Stimulated activated CD8-positive, alpha-beta memory T cell treated with anti-CD3 and anti-CD28 coated beads, Interleukin-15, amount 100 ng/mL, for 4 hours (primary cell): ENCODE measurements around the gene LIX1L.

ENCODE experiments used
- DNase-seq, 2 donors: peaks; one replicate each; pipeline ENCODE4 v3.0.0-alpha.2; 2020; ENCODE audit warnings: low read depth in 2 of 2

The LIX1L gene

DNA sequence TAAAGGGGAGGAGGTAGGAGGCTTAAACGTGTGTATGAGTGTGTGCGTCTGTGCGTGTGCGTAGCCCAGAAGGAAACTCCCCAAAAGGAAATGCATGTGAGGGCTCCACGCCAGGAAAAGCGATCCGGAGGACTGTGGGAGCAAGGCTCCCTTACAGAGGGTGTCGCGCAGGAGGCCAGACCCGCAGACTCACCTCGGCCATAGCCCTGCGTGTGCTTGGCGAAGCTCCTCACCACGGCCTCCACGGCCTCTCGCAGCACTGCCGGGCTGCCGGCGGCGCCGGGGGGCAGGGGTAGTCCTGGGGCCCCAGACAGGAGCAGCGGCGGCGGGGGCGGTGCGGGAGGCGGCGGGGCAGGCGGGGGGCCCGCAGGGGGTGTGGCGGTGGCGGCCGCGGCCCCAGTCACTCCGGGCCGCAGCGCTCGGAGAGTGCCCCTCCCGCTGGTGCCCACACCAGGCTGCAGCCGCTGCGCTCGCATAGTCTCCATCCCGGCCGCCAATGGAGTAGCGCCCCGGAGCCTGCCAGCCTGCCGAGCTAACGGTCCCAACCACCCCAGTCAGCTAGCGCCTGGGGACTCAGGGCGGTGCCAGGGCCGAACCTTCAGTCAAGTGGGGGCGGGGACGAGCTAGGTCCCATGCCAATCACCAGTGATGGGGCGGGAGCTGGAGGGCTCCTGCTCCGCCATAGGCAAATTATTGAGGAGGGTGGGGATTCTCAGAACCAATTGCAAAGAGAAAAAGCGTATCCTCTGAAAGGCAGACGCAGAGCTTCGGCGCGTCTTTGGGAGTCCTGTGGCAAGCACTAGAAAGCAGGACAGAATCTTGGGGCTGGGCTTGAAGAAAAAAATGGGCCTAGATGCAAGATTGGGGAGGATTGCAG, at the start of gene LIX1L:
Gene LIX1L, minus strand, starts transcription at position 575 of the 877 bp plus-strand sequence. Its CDS starts 90 bp downstream, at position 485.
- peak; percentile 87 to 91 for DNase-seq

DNA sequence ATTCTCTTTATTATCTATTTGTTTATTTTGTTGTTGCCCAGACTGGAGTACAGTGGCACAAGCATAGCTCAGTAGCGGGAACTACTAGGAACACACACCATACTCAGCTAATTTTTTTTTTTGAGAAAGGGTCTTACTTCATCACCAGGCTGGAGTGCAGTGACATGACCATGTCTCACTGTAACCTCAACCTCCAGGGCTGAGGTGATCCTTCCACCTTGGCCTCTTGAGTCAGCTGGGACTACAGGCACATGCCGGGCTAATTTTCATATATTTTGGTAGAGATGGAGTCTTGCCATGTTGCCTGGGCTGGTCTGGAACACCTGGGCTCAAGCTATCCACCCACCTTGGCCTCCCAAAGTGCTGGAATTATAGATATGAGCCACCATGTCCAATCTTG, 43.9 kb upstream of the LIX1L start:
- no peak for DNase-seq

DNA sequence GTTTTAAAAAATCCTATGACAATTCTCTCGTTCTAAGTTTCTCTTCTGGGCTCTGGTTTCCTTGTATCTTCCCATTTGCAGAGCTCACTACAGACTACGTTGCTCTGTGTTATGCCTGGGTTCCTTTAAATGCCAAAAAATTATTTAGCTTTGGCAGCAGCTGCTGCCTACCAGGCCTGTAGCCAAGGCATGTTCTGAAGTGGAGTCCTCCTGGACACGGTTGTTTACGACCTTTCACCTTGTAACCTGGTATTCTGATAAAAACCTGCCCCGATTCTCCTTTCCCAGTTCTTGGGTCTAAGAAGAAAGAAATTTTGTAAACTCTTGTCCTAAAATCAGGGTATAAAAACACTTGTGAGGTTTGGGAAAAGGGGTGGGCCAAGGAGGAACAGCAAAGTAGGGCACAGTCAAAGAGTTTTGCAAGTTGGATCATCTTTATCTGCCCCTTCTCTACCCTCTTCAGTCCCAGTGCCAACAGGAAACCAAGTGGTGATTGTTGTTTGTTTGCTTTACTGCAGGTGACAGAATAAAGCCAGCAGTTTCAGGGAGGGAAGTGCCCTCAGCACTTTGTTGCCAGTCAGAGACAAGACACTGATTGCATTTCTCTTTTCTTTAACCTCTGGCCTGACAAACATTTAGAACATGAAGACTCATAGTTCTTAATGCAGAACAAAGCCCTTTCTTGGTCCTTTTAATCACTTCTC, 41.7 kb upstream of the LIX1L start:
- no peak for DNase-seq

DNA sequence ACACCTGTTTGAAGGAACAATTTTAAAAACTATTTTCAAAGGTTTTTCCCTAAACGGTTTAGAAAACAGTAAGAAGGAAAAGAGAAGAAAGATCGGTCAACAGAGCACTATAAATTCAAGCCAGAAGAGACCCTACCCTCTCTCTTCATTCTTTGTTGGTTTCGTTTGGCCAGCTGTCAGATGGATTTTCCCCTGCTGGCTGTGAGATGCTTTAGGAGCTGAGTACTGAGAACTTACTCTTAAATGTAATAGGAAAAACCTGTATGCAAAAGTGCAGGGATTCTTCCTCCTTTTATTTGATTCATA, 39.9 kb upstream of the LIX1L start:
- no peak for DNase-seq

DNA sequence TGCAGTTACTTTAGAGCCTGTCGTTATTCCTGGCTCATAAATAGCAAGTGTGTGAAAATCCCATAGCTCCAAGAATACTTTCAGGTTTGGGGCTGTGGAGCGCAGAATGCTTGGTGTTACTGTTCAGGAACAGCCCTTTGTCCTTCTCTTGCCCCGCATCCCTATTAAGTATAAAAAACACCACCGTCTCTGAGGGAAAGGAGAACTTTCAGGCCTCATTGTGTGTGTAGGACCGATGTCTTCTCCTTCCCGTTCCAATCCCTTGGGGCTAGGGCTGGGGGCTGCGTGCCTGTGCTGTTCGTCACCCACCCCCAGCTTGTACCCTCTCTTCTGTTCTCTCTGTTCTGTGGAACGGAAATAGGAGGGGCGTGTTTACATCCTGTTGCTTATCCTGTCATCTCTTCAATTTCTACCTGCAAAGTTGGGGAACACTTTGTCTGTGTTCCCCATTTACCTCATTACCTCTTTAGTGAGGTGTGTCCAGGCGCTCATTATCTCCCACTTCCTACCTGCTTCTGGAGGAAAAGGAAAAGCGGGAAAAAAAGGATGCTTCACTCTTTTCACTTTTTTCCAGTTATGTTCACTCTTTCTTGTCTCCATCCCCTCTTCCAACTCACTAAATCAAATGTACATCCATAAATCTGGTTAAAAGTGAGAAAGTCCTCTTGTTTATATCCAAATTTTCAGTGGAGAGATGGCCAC, 39.4 kb upstream of the LIX1L start:
- DNase-seq = no peak

DNA sequence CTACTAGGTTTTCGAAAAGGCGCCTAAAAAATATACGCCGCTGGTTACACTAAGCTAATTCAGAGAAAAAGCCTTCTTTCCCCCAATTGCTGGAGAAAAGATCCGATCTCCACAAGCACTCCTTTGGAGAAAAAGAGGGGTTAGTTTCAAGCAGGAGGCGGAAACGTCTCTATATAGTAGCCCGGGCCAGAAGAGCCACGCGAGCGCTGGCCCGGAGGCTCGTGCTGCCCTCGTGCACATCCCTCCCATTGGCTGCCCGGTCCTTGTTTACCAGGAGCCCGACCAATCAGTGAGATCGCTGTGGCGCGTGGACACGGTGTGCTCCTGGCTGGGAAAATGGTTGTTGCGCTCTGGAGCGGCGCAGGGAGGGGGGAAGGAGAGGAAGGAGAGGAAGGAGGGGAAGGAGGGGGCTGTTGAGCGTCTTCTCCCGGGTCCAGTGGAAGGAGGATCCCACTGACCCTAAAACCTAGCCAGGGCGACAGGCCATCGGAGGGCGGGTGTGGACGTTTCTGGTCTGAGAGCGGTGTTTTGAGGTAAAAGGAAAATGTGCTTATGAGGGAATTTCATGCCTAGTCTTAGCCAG, 38.7 kb upstream of the LIX1L start, which contains the start of gene TXNIP:
Gene TXNIP, minus strand, starts transcription at position 147 of the 583 bp plus-strand sequence. CDS start 313 bp downstream, outside the sequence.
- DNase-seq = peak; percentile 82

DNA sequence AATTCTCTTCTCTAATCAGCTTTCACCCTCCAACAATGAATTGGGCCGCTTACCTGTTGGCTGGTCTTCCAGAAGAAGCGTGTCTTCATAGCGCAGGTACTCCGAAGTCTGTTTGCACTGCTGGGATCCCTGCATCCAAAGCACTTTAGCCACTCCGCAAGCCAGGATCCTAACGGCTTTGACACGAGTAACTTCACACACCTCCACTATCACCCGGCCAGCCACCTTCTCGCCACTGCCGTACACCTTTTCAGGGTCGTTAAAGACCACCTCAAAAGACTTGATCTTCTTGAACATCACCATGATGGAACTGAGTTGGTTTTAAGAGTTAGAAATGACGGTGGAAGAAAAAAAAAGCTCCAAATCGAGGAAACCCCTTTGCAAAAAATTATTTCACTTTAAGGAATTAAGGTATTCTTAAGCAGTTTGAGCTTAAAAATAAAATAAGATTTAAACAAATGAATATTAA, 38.2 kb upstream of the LIX1L start:
- DNase-seq = no peak

DNA sequence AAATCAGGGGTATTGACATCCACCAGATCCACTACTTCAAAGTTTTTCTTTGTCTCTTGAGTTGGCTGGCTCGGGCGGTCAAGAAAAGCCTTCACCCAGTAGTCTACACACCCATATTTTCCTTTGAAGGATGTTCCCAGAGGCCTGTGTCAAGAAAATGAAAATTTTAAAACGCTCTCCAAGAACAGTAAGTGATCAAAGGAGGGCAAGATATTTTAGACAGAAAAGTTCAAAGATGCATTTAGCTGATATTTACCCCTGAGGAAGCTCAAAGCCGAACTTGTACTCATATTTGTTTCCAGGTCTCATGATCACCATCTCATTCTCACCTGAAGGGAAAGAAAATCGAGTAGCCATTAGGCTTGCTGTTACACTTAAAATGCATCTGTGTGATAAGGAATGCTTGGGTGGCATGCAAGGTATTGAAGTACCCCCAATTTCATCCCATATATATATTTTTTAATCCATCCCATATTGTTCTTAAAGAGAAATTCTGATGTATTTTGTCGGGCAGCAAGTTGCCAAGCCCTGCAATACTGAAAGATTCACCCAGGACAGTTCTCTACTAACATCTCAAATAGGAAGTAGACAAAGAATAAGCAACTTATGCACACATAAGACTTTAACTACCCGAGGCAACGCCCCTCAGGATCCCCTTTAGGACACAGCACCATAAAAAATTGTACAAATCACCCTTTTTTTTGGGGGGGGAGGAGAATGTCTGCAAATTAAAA, 37.5 kb upstream of the LIX1L start:
- DNase-seq = no peak

DNA sequence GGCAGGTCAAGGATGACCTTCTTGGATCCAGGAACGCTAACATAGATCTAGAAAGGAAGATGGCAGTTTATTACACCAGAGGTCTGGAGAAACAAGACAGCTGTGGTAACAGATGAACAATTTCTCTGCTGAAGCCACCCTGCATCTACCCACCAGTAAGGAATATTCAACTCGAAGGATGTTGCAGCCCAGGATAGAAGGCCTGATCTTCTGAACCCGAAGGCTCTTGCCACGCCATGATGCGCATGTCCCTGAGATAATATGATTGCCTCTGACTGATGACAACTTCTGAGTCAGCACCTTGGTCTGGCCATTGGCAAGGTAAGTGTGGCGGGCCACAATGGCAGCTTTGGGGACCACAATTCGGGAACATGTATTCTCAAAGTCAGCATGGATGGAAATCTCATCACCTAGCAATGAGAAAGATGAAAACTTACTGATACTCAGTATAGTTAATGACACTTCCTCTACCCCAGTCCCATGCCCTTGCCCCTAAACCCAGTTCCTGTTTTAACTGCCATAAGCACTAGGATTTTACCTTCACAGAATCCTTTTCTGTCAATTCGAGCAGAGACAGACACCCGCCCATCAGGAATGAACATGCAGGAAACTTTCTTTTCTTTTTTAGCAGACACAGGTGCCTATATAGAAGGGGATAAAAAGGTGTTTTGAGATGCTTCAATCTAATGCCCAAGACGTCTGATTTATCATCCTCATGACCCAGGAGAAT, 36.7 kb upstream of the LIX1L start:
- no peak for DNase-seq

DNA sequence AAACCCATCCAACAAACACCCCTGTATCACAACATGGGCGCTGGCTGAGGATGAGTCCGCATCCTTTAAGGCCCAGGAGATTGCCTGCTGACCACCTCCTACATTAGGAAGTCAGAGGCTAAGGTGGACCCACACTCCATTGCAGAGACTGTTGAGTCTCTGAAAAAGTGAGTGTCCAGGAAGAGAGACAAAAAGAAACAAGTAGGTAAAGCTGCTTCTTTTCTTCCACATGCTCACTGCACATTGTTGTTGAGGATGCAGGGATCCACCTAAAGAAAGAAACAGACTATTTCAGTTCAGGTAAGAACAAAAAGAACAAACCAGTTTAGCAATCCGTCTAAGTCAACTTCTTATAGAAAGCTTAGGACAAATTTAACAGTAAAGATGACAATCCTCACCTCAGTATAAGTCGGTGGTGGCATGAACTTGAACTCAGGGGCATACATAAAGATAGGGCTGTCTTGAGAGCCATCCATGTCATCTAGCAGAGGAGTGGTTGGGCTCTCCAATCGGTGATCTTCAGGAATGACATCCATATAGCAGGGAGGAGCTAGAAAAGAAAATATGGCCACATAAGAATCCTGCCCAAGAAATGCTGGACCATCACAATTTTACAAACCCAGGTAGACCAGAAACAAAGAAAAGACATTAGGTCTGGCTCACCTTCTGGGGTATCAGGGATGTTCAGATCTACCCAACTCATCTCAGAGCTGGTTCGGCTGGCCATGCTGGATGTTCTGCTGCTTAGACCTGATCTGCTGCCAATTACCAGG, 36.0 kb upstream of the LIX1L start:
- no peak for DNase-seq

DNA sequence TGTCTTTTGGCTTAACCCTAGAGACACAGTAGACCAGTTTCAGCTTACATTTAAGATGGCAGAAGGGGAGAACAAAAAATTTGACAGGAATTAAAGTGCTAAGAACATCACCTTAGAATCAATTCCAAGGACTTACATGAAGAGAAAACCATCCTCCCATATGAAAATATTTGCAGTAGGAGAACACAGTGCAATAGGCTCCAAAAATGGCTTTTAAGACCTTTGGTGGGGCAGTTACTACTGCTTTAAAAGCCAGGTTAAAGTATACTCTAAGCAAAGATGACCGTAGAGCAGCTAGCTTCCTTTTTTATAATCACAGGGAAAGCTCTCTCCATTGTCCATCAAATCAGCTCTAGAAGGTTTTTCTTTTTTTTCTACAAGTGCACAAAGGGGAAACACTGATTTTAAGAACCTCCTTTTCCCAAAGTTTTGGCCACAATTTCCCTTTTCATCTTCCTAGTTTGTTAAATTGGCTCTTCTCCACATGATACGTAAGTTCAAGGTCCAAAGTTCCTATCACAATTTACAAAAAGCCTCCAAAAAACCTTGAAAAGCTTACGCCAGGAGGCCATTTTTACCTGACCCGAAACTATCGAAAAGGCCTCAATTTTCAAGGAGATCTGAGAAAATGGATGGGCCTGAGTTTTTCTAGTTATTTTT, 35.3 kb upstream of the LIX1L start:
- DNase-seq = no peak

DNA sequence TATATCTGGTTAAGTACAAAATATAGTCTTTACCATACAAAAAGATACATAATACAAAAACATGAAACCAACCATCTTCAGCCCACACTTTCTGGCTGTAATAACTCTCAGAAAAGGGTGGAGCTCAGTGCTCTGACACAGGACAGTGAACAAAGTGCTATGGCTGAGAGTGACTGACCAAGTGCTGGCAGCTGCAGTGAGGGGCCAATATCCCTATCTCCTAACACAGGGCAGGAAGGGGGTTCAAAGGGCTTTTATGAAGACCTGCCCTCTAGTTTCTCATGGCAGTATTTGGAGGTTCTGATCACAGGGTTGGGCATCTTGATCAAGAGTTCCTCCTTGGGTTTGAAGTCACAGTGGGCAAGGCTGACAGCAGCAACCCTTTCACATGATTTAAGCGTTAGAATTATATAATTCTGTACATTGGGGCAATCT, 34.7 kb upstream of the LIX1L start:
- DNase-seq = no peak

DNA sequence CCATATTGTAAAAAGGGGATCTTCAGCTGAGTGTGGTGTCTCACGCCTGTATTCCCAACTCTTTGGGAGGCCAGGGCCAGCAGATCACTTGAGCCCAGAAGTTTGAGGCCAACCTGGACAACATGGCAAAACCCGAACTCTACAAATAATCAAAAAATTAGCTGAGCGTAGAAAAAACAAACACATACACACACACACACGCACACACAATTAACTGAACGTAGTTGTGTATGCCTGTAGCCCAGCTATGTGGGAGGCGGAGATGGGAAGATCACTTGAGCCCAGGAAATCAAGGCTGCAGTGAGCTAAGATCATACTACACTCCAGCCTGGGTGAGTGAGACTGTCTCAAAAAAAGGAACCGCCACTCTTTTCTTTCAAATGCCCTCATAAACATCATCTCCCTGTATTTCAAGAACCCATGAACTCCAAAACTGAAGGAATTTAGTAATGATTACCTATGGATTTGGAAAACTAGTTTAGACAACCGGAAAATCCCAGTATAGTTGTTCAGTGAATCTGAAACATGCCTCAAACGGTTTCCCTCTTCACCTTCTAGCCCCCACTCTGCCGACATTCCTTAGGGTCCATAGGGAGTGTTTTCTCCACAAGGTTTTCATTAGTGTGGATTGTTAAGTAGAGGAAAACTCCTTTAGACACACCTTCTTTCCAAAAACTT, 34.1 kb upstream of the LIX1L start:
- no peak for DNase-seq

DNA sequence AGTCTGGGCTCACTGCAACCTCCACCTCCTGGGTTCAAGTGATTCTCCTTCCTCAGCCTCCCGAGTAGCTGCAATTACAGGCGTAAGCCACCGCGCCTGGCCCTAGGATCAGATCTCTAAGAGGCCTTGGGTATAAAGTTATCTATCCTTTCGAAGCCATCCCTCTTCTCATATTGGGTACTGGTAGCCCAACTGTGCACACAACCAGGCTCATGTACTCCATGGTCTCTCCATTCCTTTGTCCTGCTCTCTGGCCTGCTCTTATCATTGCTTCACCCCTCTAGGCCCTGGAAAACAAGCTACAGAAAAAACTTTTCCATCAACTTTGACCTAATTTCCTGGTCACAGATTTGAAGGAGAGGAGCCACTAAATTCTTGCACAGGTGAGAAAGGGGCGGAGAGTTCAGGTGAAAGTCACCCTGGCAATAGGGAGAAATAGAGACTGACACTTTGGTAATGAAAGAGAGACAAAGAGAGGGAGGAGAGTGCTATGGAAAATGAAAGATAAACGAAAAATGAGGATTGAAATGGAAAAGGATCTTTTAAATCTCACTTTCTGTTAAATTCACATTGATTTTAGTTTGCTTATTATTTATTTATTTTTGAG, 32.5 kb upstream of the LIX1L start:
- no peak for DNase-seq

DNA sequence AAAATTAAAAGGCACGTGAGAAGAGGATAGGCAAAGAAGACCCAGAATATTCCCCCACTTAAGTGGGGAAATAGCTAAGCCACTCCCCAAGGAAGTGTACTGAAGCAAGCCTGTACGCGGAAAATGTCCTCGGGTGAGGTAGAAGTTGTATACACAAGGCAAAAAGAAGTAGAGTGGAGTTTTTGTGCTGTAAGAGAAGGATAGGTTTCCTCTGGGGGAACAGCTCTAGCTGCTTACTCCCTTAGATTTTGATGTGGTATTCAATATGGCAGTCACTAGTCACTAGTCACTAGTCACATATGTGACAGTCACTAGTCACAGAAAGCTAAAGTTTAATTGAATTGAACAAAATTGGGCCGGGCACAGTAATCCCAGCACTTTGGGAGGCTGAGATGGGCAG, 31.0 kb upstream of the LIX1L start:
- no peak for DNase-seq

DNA sequence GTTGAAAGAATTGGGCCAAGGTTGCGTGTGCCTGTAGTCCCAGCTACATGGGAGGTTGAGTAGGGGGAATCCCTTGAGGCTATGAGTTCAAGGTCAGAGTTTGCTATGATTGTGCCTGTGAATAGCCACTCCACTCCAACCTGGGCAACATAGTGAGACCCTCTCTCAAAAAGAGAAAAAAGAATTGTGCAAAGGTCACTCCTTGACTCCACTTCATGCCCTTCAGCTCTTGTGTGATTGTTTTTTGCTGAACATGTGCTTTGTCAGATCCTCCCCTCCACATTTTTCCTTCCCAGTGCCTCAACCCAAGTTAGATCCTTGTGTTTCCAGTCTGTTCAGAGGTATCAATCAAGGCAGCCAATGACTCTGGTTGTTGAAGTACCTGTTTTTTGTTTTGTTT, 30.1 kb upstream of the LIX1L start:
- no peak for DNase-seq

DNA sequence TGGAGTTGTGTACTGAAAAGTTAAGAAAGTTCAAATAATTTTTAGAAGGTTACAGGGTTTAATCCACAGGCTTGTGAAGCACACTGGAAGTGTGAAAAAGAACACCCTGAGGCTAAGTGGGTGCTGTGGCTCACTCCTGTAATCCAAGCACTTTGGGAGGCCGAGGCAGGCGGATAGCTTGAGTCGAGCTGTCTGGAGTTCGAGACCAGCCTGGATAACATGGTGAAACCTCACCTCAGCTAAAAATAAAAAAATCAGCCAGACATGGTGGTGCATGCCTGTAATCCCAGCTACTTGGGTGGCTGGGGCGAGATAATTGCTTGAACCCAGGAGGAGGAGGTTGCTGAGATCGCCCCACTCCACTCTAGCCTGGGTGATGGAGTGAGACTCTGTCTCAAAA, 28.7 kb upstream of the LIX1L start:
- DNase-seq = no peak
